Measurements from ENCODE around the gene OSBPL9. TPM values are rescaled to one million over a fixed set of nuclear protein-coding genes. Genes with fewer than 3 reads are reported as not detected.

The OSBPL9 gene
- total RNA-seq, 1 experiment from 2014 or later, result 169 TPM

DNA sequence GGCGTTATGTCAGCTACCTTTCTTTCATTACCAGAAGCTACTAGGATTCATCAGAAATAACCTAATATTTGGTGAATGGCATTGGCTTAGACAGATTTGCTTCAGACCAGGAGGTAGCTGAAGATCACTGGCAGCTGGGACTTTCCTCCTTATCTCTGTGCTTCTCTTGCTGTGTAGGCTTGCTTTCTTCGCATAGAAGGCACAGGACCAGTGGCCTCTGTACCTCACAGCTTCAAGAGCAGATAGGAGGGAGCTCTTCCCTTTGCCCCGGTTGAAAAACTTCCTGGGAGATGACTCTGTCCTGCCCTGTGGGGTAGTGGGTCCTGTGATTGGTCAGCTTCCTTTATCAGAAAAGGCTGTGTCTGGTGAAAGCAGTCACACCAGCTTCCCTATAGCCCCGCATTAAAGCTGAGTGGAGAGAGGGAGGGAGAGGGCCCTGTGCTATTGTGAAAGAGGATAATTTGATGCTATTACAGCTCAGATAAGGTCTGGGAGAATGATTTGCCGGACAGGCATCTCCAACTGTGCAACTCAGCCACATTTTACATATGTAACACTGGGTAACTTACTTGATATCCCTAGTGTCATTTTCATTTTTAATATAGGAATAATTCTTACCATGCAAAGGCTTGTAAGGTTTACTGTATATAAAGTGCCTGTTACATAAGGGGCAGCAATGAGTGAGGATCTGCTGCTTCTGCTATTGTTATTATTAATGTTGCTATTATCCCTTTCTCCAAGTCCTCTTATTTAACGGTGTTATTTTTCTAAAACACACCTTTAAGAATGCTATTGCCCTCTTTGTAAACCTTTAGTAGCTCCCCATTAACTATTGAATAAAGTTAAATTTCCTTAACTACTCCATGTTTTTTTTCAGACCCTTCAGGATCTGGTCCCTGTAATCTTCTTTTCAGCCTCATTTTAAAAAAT, 31.6 kb downstream of the OSBPL9 start:
- in situ Hi-C loops (cut with HindIII; ENCODE audit: low pct_unique_long_range_greater_than_20kb, low sequenced_read_pairs), result no loop called here
- peak; percentile 41 for DNase-seq (ENCODE audit: low read depth, low spot score)

DNA sequence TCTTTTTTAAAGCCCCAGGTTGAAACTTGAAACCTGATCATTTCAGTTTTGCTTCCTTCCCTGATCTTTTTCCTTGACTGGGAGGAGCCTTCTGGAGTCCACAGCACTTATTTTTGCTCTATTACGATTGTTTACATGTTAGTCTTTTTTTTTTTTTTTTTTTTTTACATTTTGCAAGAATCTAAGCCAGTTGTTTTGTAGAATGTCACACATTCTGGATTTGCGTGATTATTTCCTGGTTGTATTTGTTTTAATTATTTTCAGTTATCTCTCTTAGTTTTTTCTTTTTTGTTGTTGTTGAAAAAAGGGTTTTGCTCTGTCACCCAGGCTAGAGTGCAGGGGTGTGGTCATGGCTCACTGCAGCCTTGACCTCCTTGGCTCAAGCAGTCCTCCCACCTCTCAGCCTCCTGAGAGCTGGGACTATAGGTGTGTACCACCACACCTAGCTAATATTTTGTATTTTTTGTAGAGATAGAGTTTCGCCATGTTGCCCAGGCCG, 32.8 kb downstream of the OSBPL9 start:
- DNase-seq (ENCODE audit: low read depth, low spot score), result no peak
- in situ Hi-C loops (cut with HindIII; ENCODE audit: low pct_unique_long_range_greater_than_20kb, low sequenced_read_pairs), result no loop called here

DNA sequence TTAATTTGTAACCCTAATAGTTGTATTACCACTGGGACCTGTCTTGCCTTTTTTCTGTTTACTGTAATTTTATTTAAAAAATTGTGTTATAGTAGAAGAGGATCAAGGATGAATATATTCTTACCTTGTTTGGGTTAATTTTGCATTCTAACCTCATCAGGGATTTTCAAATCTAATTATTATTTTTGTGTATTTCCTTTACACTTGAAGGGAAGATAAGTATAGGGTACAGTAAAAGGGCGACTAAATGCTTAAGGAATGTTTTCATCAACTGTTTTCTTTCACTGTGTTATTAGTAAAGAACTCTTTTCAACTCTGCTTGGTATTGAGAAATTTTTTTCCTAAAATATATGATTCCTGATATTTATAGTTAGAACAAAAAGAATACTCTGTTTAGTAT, 33.3 kb downstream of the OSBPL9 start:
- DNase-seq (ENCODE audit: low read depth, low spot score), result no peak
- in situ Hi-C loops (cut with HindIII; ENCODE audit: low pct_unique_long_range_greater_than_20kb, low sequenced_read_pairs), result no loop called here

DNA sequence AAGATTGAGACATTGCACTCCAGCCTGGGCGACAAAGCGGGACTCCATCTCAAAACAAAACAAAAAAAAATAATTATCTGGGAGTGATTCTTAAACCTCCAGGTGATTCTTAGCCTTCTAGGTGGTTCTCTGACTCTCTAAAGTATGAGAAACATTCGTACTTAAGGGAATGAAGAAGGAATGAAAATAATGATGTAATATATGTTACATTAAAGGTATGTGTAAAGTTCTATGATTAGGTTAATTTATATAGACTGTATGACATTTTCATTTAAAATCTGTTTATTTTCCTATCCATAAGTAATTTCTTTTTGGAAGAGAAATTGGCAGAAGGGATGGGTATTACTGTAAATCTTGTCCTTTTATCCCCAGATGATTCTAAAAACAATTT, 34.7 kb downstream of the OSBPL9 start:
- no peak for DNase-seq (ENCODE audit: low read depth, low spot score)
- in situ Hi-C loops (cut with HindIII; ENCODE audit: low pct_unique_long_range_greater_than_20kb, low sequenced_read_pairs), result no loop called here

DNA sequence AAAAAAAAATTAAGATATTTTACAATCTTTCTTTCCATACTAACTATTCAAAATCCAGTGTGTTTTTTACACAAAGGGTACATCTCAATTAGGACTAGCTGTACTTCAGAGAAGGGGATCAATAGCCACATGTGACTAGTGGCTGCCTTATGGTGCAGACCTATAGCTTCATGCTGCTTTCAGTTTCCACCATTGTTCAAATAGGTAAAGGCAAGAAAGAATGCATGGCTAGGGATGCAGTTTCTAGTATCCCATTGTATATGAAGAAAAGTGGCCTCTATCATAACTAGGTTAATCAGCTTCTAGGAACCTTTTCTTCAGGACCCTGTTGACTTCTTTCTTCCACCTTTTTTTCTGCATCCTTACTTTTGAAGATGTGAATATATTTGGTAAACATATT, 35.7 kb downstream of the OSBPL9 start:
- DNase-seq (ENCODE audit: low read depth, low spot score), result no peak
- in situ Hi-C loops (cut with HindIII; ENCODE audit: low pct_unique_long_range_greater_than_20kb, low sequenced_read_pairs), result no loop called here

GRCh38 chr1:51653127-51653526, 36.2 kb downstream of the OSBPL9 start:
- in situ Hi-C loops (cut with HindIII; ENCODE audit: low pct_unique_long_range_greater_than_20kb, low sequenced_read_pairs), result no loop called here

GRCh38 chr1:51654000-51654399, 37.1 kb downstream of the OSBPL9 start:
- in situ Hi-C loops (cut with HindIII; ENCODE audit: low pct_unique_long_range_greater_than_20kb, low sequenced_read_pairs), result no loop called here
- no peak for DNase-seq (ENCODE audit: low read depth, low spot score)

More at GRCh38 chr1:51653127-51653526, 36.2 kb downstream of the OSBPL9 start:
- no peak for DNase-seq (ENCODE audit: low read depth, low spot score)

- DNase-seq (ENCODE audit: low read depth, low spot score), result no peak
- in situ Hi-C loops (cut with HindIII; ENCODE audit: low pct_unique_long_range_greater_than_20kb, low sequenced_read_pairs), result no loop called here
Measured at GRCh38 chr1:51656374-51656773, 39.5 kb downstream of the OSBPL9 start.

DNA sequence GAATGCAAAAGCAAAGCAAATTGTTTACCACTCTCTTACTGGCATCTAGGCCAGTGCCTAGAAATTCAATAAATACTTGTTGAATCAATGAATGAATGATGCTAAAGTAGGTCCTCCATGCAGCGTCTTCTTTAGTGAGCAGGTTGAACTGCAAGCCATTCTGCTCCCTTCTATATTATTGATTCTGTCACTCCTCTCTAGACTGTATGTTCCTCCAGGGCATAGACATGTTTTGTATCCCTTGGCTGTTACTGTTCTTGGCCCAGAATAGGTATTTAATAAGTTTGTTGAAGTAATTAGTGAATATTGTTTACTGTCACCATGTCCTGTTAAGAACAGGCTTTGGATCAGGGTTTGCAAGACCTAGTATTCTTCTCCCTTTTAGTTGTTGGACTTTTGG, 43.7 kb downstream of the OSBPL9 start:
- in situ Hi-C loops (cut with HindIII; ENCODE audit: low pct_unique_long_range_greater_than_20kb, low sequenced_read_pairs), result no loop called here

GRCh38 chr1:51661081-51661518, 44.2 kb downstream of the OSBPL9 start:
- in situ Hi-C loops (cut with HindIII; ENCODE audit: low pct_unique_long_range_greater_than_20kb, low sequenced_read_pairs), result no loop called here
- peak; percentile 46 for DNase-seq (ENCODE audit: low read depth, low spot score)

More for the DNA sequence above, 43.7 kb downstream of the OSBPL9 start:
- no peak for DNase-seq (ENCODE audit: low read depth, low spot score)

- in situ Hi-C loops (cut with HindIII; ENCODE audit: low pct_unique_long_range_greater_than_20kb, low sequenced_read_pairs), result no loop called here
- DNase-seq (ENCODE audit: low read depth, low spot score), result no peak
Measured at GRCh38 chr1:51663105-51663504, 46.2 kb downstream of the OSBPL9 start.

DNA sequence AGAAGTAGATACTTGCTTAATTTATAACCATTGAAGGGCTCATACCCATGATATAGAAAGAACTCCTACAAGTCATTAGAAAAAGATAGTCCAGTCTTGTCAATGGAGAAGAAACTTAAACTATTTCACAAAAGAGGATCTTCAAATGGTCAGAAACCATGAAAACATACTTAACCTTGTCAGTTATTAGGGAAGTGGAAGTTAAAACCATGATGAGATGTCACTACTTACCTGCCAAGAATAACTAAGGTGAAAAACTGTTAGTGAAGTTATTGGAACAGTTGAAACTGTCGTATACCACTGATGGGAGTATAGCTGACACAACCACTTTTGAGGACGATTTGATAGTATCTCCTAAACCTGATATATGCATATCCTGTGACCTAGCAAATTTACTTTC, 46.8 kb downstream of the OSBPL9 start:
- in situ Hi-C loops (cut with HindIII; ENCODE audit: low pct_unique_long_range_greater_than_20kb, low sequenced_read_pairs), result no loop called here
- no peak for DNase-seq (ENCODE audit: low read depth, low spot score)

DNA sequence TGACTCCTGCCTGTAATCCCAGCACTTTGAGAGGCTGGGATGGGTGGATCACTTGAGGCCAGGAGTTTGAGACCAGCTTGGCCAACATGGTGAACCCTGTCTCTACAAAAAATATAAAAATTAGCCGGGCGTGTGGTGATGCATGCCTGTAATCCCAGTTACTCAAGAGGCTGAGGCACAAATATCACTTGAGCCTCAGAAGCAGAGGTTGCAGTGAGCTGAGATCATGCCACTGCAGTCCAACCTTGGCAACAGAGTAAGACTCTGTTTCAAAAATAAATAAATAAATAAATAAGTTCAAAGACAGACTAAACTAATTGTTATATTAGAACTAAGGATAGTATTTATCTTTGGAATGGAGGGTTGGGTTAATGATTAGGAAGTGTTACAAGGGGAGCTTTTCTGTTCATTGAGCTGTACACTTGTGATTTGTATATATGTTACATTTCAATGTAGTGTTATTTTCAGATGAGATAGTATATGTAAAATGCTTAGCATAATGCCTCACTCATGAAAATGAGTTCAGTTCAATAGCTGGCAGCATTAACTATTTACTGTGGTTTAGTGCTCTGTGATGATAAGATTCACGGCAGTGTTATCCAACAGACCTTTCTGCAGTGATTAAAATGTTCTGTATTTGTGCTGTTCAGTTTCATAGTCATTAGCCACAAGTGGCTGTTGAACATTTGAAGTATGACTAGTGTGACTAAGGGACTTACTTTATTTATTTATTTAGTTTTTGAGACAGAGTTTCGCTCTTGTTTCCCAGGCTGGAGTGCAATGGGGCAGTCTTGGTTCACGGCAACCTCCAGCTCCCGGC, 47.7 kb downstream of the OSBPL9 start:
- in situ Hi-C loops (cut with HindIII; ENCODE audit: low pct_unique_long_range_greater_than_20kb, low sequenced_read_pairs), result no loop called here
- DNase-seq (ENCODE audit: low read depth, low spot score), result no peak

- in situ Hi-C loops (cut with HindIII; ENCODE audit: low pct_unique_long_range_greater_than_20kb, low sequenced_read_pairs), result no loop called here
- no peak for DNase-seq (ENCODE audit: low read depth, low spot score)
Measured at GRCh38 chr1:51666478-51666877, 49.6 kb downstream of the OSBPL9 start.

- in situ Hi-C loops (cut with HindIII; ENCODE audit: low pct_unique_long_range_greater_than_20kb, low sequenced_read_pairs), result no loop called here
- no peak for DNase-seq (ENCODE audit: low read depth, low spot score)
Measured at GRCh38 chr1:51667561-51667960, 50.7 kb downstream of the OSBPL9 start.

- no peak for DNase-seq (ENCODE audit: low read depth, low spot score)
- in situ Hi-C loops (cut with HindIII; ENCODE audit: low pct_unique_long_range_greater_than_20kb, low sequenced_read_pairs), result no loop called here
Measured at GRCh38 chr1:51669272-51669671, 52.4 kb downstream of the OSBPL9 start.

DNA sequence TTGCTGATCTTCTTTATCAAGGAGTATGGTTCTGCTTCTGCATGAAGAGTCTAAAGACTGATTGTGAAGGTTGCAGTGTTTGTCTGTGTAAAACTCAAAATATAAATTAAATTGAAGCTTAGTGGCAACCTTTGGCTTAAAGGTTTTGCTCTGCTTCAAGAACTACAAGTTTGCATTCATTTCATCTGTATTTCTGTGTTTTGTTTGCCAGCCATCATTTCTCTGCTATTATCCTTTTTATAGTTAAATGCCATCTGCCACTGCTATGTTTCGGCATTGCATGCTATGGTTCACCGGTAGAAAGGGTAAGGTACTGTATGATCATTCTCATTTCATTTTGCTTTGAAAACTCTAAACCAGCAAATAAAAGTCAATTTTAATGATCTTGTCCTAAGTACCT, 52.9 kb downstream of the OSBPL9 start:
- in situ Hi-C loops (cut with HindIII; ENCODE audit: low pct_unique_long_range_greater_than_20kb, low sequenced_read_pairs), result no loop called here
- no peak for DNase-seq (ENCODE audit: low read depth, low spot score)

- in situ Hi-C loops (cut with HindIII; ENCODE audit: low pct_unique_long_range_greater_than_20kb, low sequenced_read_pairs), result no loop called here
- no peak for DNase-seq (ENCODE audit: low read depth, low spot score)
Measured at GRCh38 chr1:51671527-51672325, 54.8 kb downstream of the OSBPL9 start.
